ENCODE measurements around the gene ADAMTS17.

ADAMTS17 gene

DNA sequence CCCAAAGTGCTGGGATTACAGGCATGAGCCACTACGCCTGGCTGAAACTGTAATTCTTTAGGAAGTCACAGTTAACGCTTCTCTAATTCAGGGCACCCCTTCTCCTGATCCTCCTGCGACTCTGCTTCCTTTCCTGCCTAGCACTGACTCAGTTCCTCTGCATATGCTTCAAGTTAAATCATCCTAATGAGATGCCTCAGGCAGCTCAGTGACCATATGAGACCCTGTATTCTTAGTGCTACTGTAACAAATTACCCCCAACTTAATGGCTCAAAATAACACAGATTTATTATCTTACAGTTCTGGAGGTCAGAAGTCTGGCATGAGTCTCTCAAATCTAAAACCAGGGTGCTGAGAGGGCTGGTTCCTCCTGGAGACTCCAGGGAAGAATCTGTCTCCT, 336.8 kb downstream of the ADAMTS17 start:
- Histone ChIP-seq H3K9me3 (ENCODE audit: insufficient read depth, low read length, severe bottlenecking) (no peaks in the 10 kb centered on the region), H3K79me2 (ENCODE audit: insufficient read depth, low read length) (no peaks in the 10 kb centered on the region), H3K9ac (ENCODE audit: low read depth, low read length) (no peak overlapping the region), H3K27ac (ENCODE audit: low read length) (no peak overlapping the region), H3K4me1 (ENCODE audit: insufficient read depth, low read length) (no peaks in the 10 kb centered on the region), H3K4me2 (ENCODE audit: insufficient read depth, low read length) (no peak overlapping the region), H4K20me1 (ENCODE audit: insufficient read depth, low read length) (no peaks in the 10 kb centered on the region), H3K27me3 (ENCODE audit: insufficient read depth, low read length, poor library complexity) (no peaks in the 10 kb centered on the region), H2AFZ (ENCODE audit: low read depth, low read length) (no peak overlapping the region), H3K36me3 (ENCODE audit: insufficient read depth, low read length) (peaks cover 68% of the 10 kb centered on the region), H3K4me3 (ENCODE audit: low read depth in 1 of 2, low read length in 2 of 2) (no peak overlapping the region)
- TF ChIP-seq EZH2 (IDR thresholded peaks at IDR 0.05; ENCODE audit: borderline replicate concordance, low read depth, low read length, severe bottlenecking) = no peak
- TF ChIP-seq, protein P1, sequence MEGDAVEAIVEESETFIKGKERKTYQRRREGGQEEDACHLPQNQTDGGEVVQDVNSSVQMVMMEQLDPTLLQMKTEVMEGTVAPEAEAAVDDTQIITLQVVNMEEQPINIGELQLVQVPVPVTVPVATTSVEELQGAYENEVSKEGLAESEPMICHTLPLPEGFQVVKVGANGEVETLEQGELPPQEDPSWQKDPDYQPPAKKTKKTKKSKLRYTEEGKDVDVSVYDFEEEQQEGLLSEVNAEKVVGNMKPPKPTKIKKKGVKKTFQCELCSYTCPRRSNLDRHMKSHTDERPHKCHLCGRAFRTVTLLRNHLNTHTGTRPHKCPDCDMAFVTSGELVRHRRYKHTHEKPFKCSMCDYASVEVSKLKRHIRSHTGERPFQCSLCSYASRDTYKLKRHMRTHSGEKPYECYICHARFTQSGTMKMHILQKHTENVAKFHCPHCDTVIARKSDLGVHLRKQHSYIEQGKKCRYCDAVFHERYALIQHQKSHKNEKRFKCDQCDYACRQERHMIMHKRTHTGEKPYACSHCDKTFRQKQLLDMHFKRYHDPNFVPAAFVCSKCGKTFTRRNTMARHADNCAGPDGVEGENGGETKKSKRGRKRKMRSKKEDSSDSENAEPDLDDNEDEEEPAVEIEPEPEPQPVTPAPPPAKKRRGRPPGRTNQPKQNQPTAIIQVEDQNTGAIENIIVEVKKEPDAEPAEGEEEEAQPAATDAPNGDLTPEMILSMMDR (IDR thresholded peaks at IDR 0.05; ENCODE audit: borderline replicate concordance, extremely low read depth, low read length, poor library complexity, severe bottlenecking) = no peak
- DNase-seq (no peak), ATAC-seq (ENCODE audit: insufficient read depth, low read depth) (no peak)

DNA sequence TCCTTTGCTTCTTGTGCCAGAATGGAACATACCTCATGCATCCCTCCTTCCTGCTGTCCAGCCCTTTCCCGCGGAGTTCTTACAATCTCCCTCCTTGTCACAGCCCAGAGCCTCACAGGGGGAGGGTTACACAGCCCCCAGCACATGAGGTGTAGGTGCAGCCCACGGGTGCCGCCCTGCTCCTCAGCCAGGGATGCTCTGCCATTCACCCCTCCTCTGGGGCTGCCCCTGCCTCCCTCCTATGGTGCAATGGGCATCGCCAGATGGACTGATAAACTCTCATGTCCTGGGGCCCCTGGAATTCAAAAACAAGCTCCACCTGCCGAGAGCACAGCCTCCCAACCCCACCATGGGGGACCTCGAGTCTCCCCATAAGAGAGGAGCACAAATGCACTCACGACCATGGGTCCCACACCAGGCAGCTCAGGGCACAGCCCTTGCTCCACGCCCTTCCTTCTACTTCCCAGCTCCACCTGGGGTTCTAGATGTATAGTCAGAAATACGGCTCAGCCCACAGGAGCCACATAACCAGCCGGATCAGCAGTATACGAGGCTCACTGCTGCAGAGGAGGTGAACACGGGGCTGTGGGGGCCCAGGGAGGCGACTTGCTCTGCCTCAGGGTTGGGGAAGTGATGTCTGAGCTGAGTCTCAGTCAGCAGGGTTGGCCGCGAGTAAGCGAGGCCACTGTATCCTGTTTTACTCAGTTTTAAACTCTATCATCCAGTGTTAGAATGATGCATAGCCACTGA, 338.8 kb downstream of the ADAMTS17 start:
- Histone ChIP-seq H3K4me2 (ENCODE audit: insufficient read depth, low read length) (no peak overlapping the region), H4K20me1 (ENCODE audit: insufficient read depth, low read length) (no peaks in the 10 kb centered on the region), H3K4me1 (ENCODE audit: insufficient read depth, low read length) (no peaks in the 10 kb centered on the region), H3K79me2 (ENCODE audit: insufficient read depth, low read length) (no peaks in the 10 kb centered on the region), H3K27me3 (ENCODE audit: insufficient read depth, low read length, poor library complexity) (no peaks in the 10 kb centered on the region), H3K9me3 (ENCODE audit: insufficient read depth, low read length, severe bottlenecking) (no peaks in the 10 kb centered on the region), H3K4me3 (ENCODE audit: low read depth in 1 of 2, low read length in 2 of 2) (no peak overlapping the region), H2AFZ (ENCODE audit: low read depth, low read length) (no peak overlapping the region), H3K36me3 (ENCODE audit: insufficient read depth, low read length) (peaks cover 72% of the 10 kb centered on the region), H3K27ac (ENCODE audit: low read length) (no peak overlapping the region), H3K9ac (ENCODE audit: low read depth, low read length) (no peak overlapping the region)
- TF ChIP-seq, protein P1 (IDR thresholded peaks at IDR 0.05; ENCODE audit: borderline replicate concordance, extremely low read depth, low read length, poor library complexity, severe bottlenecking) = no peak
- no peak for TF ChIP-seq EZH2 (IDR thresholded peaks at IDR 0.05; ENCODE audit: borderline replicate concordance, low read depth, low read length, severe bottlenecking)
- no peak for DNase-seq
- no peak for ATAC-seq (ENCODE audit: insufficient read depth, low read depth)

DNA sequence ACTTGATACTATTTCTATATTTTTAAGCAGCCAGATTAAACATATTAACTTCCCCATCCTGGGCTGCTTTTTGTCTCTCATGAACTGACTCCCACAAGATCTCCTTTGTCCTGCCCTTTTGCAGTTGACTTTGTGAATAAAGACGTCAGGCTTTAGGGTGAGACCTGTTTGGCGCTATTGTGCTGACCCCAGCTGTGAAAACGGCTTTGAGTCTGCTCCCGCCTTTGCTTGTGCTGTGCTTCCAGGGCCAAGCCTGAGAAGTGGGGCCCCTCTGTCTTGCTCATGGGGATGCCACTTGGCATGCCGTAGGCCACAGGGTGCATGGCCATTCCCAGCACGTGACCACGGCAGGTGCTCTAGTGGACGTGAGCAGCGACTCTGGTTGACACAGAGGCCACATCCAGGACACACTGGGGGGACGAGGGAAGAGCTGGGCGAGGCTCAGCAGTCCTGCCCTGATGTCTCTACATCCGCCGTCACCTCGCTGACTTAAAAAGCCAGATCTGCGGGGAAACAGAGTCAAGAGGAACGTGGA, 339.6 kb downstream of the ADAMTS17 start:
- DNase-seq = no peak
- Histone ChIP-seq H3K27me3 (ENCODE audit: insufficient read depth, low read length, poor library complexity) (no peaks in the 10 kb centered on the region), H3K27ac (ENCODE audit: low read length) (no peak overlapping the region), H3K9me3 (ENCODE audit: insufficient read depth, low read length, severe bottlenecking) (no peaks in the 10 kb centered on the region), H4K20me1 (ENCODE audit: insufficient read depth, low read length) (no peaks in the 10 kb centered on the region), H3K79me2 (ENCODE audit: insufficient read depth, low read length) (no peaks in the 10 kb centered on the region), H3K4me2 (ENCODE audit: insufficient read depth, low read length) (no peak overlapping the region), H3K36me3 (ENCODE audit: insufficient read depth, low read length) (peaks cover 73% of the 10 kb centered on the region), H3K9ac (ENCODE audit: low read depth, low read length) (no peak overlapping the region), H2AFZ (ENCODE audit: low read depth, low read length) (no peak overlapping the region), H3K4me3 (ENCODE audit: low read depth in 1 of 2, low read length in 2 of 2) (no peak overlapping the region), H3K4me1 (ENCODE audit: insufficient read depth, low read length) (no peaks in the 10 kb centered on the region)
- no peak for TF ChIP-seq EZH2 (IDR thresholded peaks at IDR 0.05; ENCODE audit: borderline replicate concordance, low read depth, low read length, severe bottlenecking)
- TF ChIP-seq, protein P1 (IDR thresholded peaks at IDR 0.05; ENCODE audit: borderline replicate concordance, extremely low read depth, low read length, poor library complexity, severe bottlenecking) = no peak
- no peak for ATAC-seq (ENCODE audit: insufficient read depth, low read depth)
